ENCODE measurements around the gene COX6A2. TPM values are rescaled to one million over a fixed set of nuclear protein-coding genes. Genes with fewer than 3 reads are reported as not detected.
A peak's percentile ranks its signal among the peaks of the same experiment; 100 is the strongest.

The COX6A2 gene
- total RNA-seq, result not detected in 2 replicates

DNA sequence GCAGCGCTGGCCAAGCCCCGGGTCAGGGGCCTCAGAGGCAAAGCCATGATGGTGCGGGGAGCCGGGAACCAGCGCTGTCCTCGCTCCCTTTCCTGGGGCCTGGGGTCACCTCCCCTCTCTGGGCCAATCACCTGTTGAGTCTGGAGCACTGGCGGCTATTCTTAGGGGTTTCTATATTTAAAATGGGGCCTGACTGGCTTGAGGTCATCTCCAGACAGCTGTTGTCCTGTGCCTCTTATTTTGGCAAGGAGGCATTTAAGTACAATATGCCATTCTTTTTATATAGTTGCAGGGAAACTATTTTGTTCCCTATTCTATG is at the start of gene COX6A2:
Gene COX6A2 (minus strand): TSS at position 82 of the 319 bp plus-strand sequence. CDS start 35 bp downstream, at position 47.
- DNase-seq (ENCODE audit: extremely low read depth, low read depth, low spot score), result no peak

DNA sequence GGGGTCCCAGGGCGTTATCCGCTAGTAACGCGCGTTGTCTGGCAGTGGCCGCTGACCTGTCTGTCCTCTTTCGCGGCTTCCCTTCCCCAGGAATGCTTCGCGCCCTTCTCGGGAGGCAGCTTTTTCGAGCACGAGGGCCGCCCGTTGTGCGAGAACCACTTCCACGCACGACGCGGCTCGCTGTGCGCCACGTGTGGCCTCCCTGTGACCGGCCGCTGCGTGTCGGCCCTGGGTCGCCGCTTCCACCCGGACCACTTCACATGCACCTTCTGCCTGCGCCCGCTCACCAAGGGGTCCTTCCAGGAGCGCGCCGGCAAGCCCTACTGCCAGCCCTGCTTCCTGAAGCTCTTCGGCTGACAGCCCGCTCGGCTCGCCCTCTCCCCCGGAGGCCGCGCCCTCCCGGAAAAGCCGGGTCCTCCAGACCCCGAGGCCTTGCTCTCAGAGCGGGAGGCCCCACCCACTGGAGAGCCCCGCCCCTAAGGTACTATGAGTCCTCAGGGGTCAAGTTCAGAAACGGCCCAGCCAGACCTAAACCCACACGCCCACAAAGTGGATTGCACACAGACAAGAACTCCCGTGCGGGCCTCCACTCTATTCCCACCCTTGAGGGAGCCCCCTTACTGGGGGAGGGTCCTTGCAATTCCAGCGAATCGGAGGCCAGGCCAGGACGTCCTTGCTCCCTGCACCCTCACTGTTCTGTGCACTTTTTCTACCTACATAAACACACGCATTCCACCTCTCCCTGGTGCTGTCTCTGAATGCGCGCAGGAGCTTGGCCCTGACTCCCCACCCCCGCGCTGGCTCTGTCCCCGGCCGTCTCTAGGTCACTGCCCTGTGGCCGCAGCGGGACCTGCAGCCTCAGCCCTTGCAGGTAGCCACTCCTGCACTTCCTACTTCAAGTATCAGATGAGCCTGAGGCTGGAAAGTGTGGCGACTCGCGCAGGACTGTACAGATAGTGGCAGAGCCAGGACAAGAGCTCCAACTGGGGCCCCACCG is 49.4 kb upstream of the COX6A2 start:
- DNase-seq (ENCODE audit: extremely low read depth, low read depth, low spot score), result no peak

DNA sequence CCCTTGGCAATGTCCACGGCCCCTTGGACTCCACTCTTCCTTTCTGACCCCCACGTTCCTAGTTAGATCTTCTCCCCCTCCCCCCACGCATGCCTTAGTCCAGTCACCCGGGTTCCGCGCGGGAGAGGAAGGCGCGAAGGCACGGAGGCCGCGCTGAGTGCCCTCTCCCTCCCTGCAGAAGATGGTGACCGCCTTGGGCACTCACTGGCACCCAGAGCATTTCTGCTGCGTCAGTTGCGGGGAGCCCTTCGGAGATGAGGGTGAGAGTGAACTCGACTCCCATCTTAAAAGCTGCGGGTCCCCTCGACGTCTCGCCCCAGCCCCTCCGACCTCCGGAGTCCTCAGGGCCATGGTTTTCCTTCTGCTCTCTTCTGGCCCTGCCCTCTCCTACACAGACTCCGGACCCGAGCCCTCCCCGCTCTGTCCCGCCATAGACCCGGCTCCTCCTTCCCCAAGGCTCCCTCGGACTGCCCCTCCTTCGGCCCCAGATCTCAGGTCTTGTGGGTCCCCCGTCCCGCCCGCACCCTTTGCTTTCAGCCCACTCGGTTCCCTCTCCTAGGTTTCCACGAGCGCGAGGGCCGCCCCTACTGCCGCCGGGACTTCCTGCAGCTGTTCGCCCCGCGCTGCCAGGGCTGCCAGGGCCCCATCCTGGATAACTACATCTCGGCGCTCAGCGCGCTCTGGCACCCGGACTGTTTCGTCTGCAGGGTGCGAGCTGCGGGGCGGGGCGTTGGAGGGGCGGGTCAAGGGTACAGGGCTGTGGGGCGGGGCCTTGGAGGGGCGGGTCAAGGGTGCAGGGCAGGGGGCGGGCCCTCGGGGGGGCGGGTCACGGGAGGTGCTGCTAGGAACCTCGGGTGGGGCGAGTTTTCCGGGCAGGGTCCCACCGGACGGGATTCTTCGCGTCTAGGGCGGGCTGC is 48.4 kb upstream of the COX6A2 start:
- no peak for DNase-seq (ENCODE audit: extremely low read depth, low read depth, low spot score)

DNA sequence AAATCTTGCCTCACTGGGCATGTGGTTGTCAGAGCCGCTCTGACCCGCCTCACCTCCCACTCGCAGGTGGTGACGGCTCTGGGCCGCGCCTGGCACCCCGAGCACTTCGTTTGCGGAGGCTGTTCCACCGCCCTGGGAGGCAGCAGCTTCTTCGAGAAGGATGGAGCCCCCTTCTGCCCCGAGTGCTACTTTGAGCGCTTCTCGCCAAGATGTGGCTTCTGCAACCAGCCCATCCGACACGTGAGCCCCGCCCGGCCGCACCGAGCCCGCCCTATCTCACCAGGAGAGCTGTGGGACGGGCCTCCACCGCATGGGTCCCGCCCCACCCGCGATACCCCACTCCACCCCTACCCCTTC is 47.8 kb upstream of the COX6A2 start:
- DNase-seq (ENCODE audit: extremely low read depth, low read depth, low spot score), result no peak

DNA sequence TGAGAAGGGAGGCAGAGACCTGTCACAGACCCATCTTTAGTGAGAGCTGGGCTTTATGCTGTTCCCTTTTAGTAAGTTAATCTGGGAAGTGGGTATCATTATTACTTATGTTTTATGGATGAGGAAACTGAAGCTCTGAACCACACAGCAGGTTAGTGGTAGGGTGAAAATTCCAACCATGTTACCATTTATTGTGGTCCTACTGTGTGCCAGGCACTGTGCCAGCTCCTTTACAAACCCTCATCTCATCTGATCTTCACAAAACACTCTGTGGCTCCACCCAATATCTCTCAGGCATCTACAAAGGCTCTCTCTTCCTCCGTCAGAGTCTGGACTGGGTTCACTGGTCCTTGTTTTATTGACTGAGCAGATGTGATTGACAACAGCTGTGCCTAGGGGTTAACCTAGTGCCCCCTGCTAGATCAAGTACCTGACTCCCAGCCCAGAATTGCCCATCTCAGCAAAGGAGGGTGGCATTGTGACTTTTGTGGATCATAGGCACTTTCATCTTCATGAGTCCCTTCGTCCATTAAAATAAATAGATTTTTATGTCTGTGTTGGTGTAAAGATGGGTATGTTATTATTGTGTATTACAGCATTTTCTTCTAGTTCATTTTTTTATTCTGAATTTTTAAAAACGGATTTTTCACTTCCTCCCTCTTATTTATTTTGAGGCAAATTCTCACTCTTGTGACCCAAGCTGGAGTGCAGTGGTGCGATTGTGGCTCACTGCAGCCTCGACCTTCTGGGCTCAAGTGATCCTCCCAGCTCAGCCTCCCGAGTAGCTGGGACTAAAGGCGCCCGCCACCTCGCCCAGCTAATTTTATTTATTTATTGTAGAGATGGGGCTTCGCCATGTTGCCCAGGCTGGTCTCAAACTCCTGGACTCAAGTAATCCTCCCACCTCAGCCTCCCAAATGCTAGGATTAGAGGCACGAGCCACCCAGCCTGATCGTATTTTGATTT is 46.9 kb upstream of the COX6A2 start:
- no peak for DNase-seq (ENCODE audit: extremely low read depth, low read depth, low spot score)

DNA sequence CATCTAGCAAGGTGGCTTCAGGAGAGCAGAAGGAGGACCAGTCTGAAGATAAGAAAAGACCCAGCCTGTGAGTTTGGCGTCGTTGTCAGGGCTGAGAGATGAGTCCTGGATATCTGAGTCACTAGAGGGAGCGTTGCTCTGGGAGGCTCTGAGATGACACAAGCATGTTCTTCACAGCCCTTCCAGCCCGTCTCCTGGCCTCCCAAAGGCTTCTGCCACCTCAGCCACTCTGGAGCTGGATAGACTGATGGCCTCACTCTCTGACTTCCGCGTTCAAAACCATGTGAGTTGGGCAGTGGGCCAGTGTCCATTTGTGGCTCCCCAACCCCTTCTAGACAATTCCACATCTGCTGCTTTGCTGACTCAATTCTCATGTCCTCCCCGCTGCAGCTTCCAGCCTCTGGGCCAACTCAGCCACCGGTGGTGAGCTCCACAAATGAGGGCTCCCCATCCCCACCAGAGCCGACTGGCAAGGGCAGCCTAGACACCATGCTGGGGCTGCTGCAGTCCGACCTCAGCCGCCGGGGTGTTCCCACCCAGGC is 46.1 kb upstream of the COX6A2 start:
- DNase-seq (ENCODE audit: extremely low read depth, low read depth, low spot score), result no peak

DNA sequence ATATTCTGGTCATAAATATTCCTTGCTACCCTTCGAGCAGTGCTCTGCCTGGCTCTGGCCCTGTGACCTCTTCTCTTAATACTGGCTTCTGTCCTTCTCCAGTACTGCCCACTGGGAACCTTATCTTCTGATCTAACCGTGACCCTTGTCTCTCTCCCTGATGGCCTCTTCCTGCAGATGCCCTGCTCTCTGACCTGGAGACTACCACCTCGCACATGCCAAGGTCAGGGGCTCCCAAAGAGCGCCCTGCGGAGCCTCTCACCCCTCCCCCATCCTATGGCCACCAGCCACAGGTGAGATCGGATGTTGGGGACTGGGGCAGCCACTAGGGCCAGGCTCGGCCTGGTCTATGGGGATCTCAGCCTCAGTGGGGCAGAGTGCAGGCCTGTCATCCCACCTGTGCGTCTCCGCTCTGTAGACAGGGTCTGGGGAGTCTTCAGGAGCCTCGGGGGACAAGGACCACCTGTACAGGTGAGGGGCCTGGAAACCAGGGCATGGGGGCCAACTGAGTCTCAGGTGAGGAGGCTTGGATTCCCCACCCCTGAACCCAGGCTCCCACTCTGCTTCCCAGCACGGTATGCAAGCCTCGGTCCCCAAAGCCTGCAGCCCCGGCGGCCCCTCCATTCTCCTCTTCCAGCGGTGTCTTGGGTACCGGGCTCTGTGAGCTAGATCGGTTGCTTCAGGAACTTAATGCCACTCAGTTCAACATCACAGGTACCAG is 45.3 kb upstream of the COX6A2 start:
- DNase-seq (ENCODE audit: extremely low read depth, low read depth, low spot score), result no peak

DNA sequence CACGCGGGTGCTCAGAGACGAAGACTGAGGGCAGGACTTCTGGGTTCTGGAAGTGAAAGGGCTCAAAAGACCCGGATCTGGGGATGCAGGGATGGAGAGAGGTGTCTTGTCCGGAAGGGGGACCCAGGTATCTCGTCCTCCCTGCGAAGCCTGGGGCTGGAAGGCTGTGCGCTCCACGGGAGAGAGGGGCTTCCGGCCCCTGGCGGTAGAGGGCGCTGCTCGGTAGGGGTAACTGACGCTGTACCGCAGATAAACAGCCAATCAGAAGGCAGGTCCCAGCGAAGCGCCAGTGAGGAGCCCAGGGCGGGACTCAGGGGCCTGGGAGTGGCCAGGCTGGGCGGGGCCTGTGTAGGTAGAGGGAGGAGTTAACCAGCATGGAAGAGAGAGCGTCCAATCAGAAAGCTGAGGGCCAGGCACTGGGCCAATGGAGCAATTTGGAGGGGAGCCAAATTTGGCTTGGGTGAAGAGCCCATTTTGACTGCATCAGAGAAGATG is 44.6 kb upstream of the COX6A2 start:
- peak; percentile 62 for DNase-seq (ENCODE audit: extremely low read depth, low read depth, low spot score)

DNA sequence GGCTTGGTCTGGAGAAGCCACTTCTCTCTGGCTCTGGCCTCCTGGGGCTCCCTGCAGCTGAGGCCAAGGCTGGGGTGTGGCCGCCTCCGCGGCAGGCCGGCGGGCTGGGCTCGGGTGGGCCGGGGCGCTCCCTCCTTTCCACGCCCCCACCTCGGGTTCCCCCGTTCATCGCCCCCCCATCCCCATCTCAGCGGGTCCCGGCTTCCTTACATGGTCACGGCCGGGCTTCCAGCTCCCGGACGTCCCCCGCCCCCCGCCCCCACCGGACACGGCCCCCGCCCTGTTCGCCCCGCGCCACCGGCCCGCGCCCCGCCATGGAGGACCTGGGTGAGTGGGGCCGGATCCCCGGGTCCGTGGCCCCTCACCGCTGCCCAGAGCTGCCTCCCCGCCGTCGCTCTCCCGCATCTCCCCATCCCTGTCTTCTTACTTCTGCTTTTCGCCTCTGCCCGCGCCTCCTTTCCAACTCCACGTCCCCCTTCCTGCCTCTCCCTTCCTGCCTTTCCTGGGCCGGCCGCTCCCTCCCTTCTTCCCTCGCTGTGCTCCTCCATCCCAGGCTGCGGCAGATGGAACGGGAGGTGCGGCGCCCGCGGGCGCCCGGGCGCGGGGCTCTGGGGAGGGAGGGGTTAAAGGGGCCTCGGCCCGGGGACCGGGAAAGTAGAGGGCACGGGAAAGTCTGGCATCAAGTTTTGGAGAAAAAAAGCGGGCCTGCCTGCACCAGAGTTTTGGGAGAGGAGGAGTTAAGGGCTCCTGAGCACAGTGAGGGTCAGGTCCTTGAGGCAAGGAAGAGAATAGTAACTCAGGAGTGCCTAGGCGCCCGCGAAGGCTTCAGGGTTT is 43.9 kb upstream of the COX6A2 start, which contains the start of gene TGFB1I1:
Gene TGFB1I1 (plus strand): TSS at position 278 of the 834 bp plus-strand sequence. CDS start 37 bp downstream, at position 315.
- no peak for DNase-seq (ENCODE audit: extremely low read depth, low read depth, low spot score)

DNA sequence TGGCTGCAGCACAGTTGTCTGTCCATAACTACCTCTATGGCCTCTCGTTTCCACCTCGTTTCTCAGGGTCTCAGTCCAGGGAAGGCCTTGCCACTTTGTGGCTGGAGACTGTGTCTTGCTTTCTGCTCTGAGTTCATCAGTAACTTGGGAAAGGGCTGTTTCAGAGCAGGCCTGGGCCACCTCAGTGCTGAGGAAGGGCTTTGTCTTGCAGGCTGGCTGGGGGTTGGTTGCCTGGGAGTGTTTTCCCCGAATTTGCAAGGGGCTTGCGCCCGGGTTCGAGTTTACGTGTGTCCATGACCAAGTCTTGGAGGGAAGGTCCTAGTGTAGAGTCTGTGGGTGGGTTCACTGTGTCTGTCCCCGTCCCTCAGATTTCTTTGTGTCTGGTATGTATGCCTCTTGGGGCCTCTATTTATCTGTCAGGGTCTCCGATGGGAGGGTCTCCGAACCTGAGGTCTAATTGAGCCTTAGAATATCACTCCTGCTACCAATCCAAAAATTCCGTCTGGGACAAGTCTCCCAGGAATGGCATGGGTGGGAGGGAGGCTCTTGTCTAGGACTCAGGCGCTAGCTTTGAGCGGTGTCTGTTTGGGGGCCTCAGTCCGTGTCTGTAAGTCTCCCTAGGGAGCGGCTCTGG is 43.2 kb upstream of the COX6A2 start:
- DNase-seq (ENCODE audit: extremely low read depth, low read depth, low spot score), result no peak

DNA sequence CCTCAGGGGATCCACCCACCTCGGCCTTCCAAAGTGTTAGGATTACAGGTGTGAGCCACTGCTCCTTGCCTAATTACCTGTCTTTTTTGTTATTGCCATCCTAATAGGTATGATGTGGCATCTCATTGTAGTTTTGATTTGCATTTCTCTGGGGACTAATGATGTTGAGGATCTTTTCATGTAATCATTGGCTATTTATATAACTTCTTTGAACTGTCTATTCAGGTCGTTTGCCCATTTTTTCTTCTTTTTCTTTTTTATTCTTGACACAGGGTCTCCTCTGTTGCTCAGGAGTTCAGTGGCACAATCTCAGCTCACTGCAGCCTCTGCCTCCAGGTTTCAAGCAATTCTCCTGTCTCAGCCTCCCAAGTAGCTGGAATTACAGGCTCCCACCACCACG is 42.5 kb upstream of the COX6A2 start:
- no peak for DNase-seq (ENCODE audit: extremely low read depth, low read depth, low spot score)

DNA sequence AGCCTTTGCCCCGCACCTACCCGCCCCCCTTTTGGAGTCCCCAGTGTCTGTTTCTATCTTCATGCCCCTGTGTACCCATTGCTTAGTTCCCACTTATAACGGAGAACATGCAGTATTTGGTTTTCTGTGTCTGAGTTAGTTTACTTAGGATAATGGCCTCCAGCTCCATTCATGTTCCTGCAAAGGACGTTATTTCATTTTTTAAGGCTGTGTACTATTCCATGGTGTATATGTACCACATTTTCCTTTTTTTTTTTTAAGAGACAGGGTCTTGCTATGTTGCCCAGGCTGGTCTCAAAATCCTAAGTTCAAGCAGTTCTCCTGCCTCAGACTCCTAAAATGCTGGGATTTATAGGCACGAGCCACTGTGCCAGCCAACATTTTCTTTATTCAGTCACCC is 39.7 kb upstream of the COX6A2 start:
- DNase-seq (ENCODE audit: extremely low read depth, low read depth, low spot score), result no peak

DNA sequence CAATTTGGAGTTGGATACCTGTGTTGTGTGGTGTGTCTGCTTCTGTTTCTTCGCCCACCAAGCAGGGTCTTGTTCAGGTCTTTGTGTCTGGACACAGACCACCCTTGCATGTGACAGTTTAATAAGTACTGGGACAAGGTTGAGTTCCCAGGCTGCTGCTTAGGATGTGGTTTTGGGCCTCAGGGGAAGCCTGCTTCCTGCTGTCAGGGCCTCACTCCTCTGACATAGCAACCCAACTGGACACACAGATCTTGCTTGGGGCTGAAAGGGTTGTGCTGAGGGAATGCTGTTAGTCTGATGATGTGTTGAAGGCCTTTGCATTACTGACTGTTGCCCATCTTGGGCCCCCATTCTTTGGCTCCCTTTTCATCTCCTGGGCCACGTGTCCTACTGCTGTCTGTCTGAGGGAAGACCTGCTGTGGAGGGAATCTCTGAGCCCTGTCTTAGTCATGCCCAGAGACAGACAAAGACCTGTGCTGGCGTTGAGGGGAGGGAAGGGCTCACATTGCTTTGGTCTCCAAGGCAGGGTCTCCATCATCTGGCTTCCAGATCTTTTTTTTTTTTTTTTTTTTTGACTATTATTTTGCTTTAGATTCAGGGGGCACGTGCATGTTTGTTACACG is 39.1 kb upstream of the COX6A2 start:
- DNase-seq (ENCODE audit: extremely low read depth, low read depth, low spot score), result no peak

DNA sequence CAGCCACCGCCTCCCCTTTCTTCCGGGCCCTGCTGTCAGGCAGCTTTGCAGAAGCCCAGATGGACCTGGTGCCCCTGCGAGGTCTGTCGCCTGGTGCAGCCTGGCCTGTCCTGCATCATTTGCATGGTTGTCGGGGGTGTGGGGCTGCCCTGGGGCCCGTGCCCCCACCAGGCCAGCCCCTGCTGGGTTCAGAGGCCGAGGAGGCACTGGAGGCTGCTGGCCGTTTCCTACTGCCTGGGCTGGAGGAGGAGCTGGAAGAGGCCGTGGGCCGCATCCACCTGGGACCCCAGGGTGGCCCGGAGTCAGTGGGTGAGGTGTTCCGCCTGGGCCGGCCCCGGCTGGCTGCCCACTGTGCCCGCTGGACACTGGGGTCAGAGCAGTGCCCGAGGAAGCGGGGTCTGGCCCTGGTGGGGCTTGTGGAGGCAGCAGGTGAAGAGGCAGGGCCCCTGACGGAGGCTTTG is 38.3 kb upstream of the COX6A2 start:
- no peak for DNase-seq (ENCODE audit: extremely low read depth, low read depth, low spot score)

DNA sequence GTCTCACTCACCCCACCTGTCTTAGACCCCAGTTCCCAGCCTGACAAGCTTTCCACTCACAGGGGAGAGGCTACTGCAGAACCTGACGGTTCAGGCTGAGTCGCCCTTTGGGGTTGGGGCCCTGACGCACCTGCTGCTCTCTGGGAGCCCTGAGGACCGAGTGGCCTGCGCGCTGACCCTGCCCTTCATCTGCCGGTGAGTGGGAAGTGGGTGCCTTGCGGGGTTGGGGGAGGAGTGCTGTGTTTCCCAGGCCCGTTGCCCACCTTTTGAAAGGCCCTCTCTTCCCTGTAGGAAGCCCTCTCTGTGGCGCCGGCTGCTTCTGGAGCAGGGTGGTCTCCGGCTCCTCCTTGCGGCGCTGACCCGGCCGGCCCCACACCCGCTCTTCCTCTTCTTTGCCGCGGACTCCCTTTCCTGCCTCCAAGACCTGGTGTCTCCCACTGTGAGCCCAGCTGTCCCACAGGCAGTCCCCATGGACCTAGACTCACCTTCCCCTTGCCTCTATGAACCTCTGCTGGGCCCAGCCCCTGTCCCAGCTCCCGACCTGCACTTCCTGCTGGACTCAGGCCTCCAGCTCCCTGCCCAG is 37.7 kb upstream of the COX6A2 start:
- no peak for DNase-seq (ENCODE audit: extremely low read depth, low read depth, low spot score)

DNA sequence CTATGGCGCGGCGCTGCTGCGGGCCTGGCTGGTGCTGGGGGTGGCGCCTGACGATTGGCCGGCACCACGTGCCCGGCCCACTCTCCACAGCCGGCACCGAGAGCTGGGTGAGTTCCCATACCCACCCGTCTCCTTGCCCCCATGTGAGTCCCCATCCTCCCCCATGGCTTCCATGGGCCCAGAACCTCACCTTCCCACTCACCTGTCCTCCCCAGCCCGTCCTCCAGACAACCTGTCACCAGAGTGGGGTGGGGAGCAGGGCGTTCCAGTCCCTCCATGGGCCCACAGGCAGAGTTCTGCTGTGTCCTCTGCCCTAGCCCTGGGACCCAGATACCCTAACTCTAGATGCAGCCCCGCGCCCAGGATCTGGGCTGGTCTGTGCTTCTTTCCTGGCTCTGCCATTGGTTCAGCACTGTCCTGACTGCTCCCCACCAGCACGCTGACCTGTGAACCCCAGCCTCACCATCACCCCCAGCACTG is 36.7 kb upstream of the COX6A2 start:
- DNase-seq (ENCODE audit: extremely low read depth, low read depth, low spot score), result no peak

DNA sequence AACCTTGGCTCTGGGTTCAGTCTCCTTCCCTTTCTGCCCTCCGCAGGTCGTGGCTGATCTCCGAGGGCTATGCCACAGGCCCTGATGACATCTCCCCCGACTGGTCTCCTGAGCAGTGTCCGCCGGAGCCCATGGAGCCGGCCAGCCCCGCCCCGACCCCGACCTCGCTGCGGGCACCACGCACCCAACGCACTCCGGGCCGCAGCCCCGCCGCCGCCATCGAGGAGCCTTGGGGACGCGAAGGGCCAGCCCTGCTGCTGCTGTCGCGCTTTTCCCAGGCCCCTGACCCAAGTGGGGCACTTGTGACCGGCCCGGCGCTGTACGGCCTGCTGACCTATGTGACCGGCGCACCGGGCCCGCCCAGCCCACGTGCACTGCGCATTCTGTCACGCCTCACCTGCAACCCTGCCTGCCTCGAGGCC is 36.2 kb upstream of the COX6A2 start:
- DNase-seq (ENCODE audit: extremely low read depth, low read depth, low spot score), result no peak

All from glomerular endothelial cell (primary cell).